Measurements from ENCODE around the gene UBE2QL1.

Gene UBE2QL1

GRCh38 chr5:6455571-6456200 lies 7.0 kb downstream of the UBE2QL1 start:
- no peak for DNase-seq (ENCODE audit: low read depth)

DNA sequence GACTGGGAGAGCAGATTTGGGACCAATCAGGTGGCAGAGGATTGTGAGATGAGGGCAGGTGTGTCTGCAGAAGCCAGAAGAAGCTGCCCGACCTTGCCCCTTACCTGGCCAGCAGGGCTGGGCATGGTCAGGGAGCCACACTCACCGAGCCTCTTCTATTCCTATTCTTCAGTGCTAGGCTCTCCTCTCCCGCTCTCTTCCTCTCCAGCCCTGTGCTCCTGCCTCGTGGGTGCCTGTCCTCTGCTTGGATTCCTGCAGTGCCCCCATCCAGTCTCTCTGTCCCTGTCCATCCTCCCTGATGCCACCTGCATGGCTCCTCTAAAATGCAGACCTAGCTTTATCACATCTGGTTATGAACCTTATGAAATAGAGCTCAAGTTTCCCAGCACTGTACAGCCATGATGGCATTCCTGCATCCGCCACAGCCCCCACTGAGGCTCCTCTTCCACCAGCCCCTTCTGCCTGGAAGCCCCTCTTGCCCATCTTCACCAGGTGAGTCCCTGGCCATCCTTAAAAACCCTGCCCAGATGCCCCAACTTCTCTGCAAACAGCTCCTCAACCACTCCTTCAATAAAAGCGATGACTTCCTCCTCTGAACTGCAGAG lies 8.2 kb downstream of the UBE2QL1 start:
- no peak for DNase-seq (ENCODE audit: low read depth)

DNA sequence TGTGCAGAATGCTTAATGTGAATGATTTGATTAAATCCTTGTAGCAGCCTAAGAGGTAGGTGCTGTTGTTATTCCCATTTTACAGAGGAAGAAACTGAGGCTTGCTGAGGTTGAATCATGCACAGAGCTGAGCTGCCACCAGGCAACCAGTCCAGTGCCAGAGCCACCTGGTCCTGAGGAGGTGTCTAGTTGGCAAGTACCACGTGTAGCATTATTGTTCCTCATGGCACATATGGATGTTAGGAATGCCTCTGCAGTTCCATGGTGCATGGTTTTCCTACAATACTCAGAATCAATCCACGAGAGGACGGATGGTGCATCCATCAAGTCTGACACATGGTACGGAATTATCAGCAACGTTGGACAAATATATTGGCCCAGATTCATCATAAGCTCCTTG lies 8.9 kb downstream of the UBE2QL1 start:
- no peak for DNase-seq (ENCODE audit: low read depth)

GRCh38 chr5:6458833-6459232 lies 10.2 kb downstream of the UBE2QL1 start:
- no peak for DNase-seq (ENCODE audit: low read depth)

- no peak for DNase-seq (ENCODE audit: low read depth)
Observed at GRCh38 chr5:6459896-6460295, 11.2 kb downstream of the UBE2QL1 start.

DNA sequence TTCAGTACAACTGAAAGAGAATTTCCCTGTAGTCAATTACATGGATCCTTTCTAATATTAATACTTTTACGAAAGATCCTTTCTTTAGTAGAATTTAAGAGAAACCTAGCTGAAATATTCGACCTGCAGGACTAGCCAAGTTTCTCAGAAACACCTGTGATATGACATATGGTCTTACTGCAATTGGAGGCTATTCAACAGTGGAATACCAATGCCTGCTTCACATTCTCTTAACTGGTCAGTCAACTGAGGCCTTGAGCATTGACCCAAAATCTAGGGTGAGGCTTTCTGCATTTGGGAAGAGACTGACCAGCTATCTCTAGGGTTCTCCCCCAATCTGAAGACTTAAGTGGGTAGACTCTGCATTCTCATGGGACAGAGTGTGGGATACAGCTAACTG lies 12.3 kb downstream of the UBE2QL1 start:
- no peak for DNase-seq (ENCODE audit: low read depth)

DNA sequence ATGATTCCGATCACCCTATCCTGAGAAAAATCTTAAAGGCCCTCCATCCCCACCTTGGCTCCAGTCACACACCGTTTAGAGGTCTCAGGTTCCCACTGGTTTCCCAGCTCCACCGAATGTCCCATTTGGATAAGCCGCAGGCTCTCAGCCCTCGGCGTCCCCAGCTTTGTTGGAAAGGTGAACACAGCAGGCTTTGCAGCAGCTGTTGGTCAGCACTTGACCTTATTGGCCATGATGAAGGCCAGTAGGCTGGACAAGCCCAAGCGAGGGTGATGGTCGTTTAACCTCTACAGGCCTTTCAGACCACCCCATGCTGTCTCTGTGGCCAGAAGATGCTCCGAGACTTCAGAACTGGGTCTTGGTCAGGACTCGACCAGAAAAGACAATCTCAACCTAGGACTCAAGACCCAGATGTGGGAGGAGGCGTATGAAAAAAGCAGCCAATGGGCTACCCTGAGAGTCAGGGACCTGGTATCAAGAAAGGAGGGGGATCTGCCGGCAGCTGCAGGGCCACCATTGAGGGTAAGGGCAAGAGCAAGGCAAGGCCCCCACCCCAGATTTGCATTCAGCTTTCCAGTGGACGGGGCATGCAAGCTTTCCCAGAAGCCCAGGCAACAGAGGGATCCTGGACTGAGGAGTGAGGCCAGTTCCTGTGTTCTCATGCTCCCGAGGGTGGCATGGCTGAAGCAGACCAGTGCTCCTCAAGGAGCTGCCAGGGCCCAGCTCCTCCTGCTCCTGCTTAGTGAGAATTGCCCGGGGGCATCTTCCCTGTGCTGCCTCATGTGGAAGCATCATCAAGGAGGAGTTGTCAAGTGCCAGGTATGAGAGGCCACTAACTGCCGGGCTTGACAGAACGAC lies 13.4 kb downstream of the UBE2QL1 start:
- DNase-seq (ENCODE audit: low read depth): no peak

- no peak for DNase-seq (ENCODE audit: low read depth)
Observed at GRCh38 chr5:6462671-6463070, 14.0 kb downstream of the UBE2QL1 start.

DNA sequence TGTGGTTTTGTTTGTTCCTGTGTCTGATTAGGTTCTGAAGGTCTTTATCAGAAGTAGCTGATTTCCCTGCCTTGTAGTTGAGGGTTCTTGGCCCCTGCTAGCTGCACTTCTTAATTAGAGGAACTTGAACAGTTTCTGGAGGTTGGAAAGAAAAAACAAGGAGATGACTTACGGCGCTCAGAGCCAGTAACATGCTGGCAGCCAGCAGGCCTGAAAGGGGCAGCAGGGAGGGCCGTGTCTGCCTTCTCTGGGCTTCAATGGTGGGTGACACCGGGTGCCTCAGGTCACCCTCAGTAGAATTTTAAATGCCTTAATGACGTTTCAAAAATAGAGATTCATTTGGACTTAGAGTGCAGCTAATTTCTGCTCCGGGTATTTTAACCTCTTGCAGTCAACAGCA lies 15.8 kb downstream of the UBE2QL1 start:
- no peak for DNase-seq (ENCODE audit: low read depth)

GRCh38 chr5:6465831-6466790 lies 17.5 kb downstream of the UBE2QL1 start:
- no peak for DNase-seq (ENCODE audit: low read depth)

DNA sequence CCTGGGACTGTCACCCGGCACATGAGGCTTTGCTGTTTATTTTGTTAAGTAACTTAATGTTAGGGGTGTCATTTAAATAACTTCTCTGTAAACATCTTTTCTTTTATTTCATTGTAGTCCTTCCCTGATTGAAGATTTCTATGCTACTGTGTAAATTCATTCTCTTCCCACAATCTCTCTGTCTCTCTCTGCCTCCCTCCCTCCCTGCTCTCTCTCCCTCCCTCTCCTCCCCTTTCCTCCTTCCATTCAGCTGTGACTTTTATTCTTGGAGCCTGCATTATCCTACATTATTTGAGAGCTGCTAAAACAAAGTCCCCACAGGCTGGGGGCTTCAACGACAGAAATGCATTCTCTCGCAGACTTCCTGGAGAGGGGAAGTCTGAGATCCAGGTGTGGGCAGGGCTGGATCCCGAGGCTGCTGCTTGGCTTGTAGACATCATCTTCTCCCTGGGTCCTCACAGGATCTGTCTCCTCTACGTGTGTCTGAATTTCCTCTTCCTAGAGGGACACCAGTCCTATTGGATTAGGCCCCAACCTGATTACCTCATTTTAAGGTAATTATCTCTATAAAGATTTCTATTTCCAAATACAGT lies 18.4 kb downstream of the UBE2QL1 start:
- DNase-seq (ENCODE audit: low read depth): no peak

DNA sequence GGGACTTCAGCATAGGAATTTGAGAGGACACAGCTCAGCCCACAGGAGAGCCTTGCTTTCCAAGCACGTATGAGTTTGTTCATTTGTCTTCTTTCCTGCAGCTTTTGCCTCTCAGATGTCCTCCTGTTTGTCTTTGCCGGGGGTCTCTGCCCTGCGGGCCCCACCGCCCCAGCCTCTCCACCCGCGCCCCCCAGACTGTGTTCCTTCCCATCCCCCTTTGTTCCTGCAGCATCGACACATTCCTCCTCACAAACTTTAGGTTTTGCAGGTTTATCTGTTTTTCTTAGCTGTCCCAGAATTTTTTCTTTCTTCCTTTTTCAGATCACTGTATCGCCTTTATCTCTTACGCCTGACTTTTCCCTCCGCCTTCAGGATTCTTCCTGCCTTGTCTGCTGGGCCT lies 18.9 kb downstream of the UBE2QL1 start:
- no peak for DNase-seq (ENCODE audit: low read depth)

- no peak for DNase-seq (ENCODE audit: low read depth)
Observed at GRCh38 chr5:6468104-6468503, 19.4 kb downstream of the UBE2QL1 start.

DNA sequence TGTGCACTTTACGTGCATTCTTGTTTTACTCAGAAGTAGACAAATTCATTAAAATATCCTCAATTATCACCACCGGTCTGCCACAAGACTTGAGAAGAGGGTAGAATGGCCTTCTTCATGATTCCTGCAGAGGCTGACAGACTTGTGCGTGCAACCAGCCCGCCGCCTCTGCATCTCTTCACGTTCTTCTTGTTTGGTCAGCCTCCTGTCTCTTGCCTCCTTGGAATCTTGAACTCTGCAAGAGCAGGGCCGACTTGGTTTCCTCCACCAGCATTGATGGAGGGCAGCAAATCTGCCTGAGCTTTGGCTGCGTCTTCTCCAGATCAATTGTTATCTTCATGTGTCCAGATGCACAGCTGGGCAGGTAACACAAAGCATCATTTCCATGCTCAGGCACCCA lies 20.2 kb downstream of the UBE2QL1 start:
- DNase-seq (ENCODE audit: low read depth): no peak

GRCh38 chr5:6469836-6470235 lies 21.2 kb downstream of the UBE2QL1 start:
- no peak for DNase-seq (ENCODE audit: low read depth)

GRCh38 chr5:6470672-6471071 lies 22.0 kb downstream of the UBE2QL1 start:
- DNase-seq (ENCODE audit: low read depth): no peak

GRCh38 chr5:6471252-6471651 lies 22.6 kb downstream of the UBE2QL1 start:
- no peak for DNase-seq (ENCODE audit: low read depth)

GRCh38 chr5:6472792-6473191 lies 24.1 kb downstream of the UBE2QL1 start:
- DNase-seq (ENCODE audit: low read depth): no peak

DNA sequence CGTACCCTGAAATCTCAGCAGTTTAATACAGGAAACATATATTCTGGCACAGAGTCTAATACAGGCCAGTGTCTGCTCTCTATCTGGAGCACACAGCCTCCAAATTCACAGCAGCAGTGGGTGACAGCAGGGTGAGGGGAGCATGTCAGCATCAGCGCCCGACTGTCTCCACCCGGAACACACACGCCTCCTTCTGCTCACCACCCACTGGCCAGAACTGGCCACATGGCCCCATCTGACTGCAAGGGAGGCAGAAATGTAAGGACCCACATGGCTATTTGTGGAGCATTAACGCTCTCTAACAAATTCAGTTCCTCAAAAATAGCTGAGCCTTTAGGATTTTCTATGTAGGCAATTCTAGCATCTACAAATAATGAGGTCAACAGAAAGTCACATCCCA lies 24.6 kb downstream of the UBE2QL1 start:
- no peak for DNase-seq (ENCODE audit: low read depth)

GRCh38 chr5:6475626-6476312 lies 27.1 kb downstream of the UBE2QL1 start:
- no peak for DNase-seq (ENCODE audit: low read depth)

- DNase-seq (ENCODE audit: low read depth): no peak
Observed at GRCh38 chr5:6476313-6476661, 27.6 kb downstream of the UBE2QL1 start.

All from fibroblast of gingiva (primary cell).